ENCODE data around the gene MTCL1.

The MTCL1 gene

GRCh38 chr18:8824846-8825245, 119.5 kb downstream of the MTCL1 start:
- H3K27ac ChIP-seq: no peak overlapping the region
- no peak for DNase-seq (ENCODE audit: low read depth, low spot score)

GRCh38 chr18:8825273-8825672, 119.9 kb downstream of the MTCL1 start:
- no peak overlapping the region for H3K27ac ChIP-seq
- no peak for DNase-seq (ENCODE audit: low read depth, low spot score)

- no peak overlapping the region for H3K27ac ChIP-seq
- no peak for DNase-seq (ENCODE audit: low read depth, low spot score)
These were observed 120.5 kb downstream of the MTCL1 start for GRCh38 chr18:8825729-8826375.

GRCh38 chr18:8826514-8826913, 121.2 kb downstream of the MTCL1 start:
- DNase-seq (ENCODE audit: low read depth, low spot score): no peak
- no peak overlapping the region for H3K27ac ChIP-seq

DNA sequence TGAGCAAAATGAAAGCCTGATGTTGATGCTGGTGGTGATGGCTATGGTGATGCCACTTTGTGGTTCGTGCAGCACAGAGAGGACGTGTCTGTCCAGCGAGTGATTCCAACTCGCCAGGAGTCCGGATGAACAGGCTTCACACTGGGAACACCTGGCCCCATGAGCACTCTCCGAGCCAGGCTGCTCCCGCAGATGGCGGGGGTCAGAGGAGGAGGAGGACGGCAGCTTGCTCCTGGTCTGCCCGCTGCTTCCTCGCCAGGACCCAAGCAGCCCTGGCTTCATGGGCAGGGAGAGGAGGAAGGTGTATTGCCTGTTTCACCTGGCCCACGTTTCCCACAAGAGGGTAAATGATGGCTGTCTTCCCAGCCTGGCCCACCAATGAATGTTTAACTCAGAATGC, 121.6 kb downstream of the MTCL1 start:
- no peak overlapping the region for H3K27ac ChIP-seq

DNA sequence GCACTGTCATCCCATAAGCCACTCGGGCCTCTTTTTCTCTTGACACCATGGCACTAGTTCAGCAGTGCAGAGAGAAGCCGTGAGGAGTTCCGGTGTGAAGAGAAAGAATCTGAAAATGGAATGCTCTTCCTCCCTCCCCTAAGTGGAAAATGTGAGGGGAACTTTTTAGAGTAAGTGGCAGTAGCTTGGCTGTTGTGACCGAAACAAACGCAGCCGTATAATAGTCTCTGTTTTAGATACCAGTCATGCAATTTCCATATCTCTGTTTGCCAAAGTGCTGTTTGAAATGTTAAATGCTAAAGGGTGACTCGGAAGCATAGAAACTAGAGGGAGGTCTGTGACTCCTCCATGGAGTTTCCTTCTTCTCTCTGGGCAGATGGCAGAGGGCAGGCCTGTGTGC, 122.9 kb downstream of the MTCL1 start:
- no peak overlapping the region for H3K27ac ChIP-seq
- no peak for DNase-seq (ENCODE audit: low read depth, low spot score)

More for the DNA sequence above, 121.6 kb downstream of the MTCL1 start:
- no peak for DNase-seq (ENCODE audit: low read depth, low spot score)

- DNase-seq (ENCODE audit: low read depth, low spot score): no peak
- no peak overlapping the region for H3K27ac ChIP-seq
These were observed 123.4 kb downstream of the MTCL1 start for GRCh38 chr18:8828798-8829197.

DNA sequence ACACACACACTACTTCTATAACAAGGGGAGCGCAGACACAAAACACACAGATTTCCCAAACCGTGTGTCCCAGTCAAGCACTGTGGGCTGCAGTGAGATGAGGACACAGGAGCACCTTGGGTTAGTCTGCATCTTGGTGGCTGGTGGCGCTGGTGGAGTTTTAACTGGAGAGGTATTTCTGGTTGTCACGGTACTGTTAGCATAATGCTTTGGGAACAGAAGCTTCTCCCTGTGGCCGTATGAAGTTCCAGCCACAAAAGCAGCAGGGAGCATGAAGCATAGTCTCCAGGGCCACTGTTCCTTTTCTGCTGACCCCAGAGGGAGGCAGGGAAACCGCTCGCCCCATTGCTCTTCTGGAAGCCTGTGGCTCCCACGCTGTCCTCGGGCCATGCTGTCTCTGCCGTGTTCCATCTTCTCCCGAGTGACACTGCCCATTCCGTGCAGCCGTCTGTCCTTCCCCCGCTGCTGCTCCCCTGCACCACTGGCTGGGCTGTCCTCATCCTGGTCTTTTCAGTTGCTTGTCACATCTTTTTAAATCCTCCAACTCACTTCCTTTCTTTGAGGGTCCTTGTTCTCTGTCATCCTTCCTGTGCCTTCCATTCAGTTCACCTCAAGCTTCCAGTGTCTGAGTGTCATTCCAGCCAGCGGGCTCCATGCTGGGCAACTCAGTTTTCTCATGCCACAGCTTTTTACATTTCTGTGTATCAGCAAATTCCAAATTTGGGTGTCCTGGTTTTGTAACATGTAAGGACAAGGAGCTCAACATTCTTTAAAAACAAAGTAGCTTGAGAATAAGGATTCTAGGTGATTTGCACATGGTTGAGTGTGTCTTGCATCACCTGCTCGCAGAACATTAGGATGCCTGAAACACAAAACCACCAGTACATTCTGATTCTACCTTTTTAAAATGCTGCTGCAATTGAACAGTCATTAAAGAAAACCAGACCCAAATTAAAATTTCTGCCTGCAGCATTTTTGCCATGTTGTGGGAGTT, 125.0 kb downstream of the MTCL1 start:
- peak overlapping the region; percentile 51 for H3K27ac ChIP-seq
- DNase-seq (ENCODE audit: low read depth, low spot score): no peak

DNA sequence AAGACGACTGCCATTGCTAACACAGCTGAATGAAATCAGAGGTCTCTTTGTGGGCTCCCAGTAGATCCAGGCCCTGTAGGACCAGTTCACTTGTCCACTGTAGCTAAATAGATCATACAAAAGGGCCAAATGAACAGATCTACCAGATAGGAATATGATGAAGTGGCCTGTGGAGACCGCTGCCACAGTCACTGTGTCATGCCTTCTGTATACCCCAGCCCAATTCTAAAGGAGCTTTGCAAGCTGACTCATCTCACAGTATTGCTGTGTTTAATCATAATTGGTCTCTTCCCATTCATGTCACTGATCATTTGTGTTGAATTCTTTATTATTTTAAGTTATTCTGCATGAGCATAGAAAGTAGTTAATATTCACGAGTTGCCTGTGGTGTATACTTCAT, 125.8 kb downstream of the MTCL1 start:
- no peak for DNase-seq (ENCODE audit: low read depth, low spot score)
- peak overlapping the region; percentile 51 for H3K27ac ChIP-seq

- H3K27ac ChIP-seq: peak overlapping the region; percentile 51
- no peak for DNase-seq (ENCODE audit: low read depth, low spot score)
These were observed 126.2 kb downstream of the MTCL1 start for GRCh38 chr18:8831531-8831930.

DNA sequence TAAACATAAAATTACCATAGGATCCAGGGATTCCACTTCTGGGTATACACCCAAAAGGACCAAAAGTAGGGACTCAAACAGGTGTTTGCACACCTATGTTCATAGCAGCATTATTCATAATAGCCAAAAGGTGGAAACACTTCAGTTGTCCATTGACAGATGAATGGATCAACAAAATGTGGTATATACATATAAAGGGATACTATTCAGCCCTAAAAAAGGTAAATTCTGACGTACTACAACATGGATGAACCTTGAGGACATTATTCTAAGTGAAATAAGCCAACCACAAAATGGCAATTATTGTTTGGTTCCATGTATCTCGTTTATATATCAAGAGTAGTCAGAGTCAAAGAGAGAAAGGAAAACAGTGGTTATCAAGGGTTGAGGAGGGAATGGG, 128.1 kb downstream of the MTCL1 start:
- no peak for DNase-seq (ENCODE audit: low read depth, low spot score)
- no peak overlapping the region for H3K27ac ChIP-seq

DNA sequence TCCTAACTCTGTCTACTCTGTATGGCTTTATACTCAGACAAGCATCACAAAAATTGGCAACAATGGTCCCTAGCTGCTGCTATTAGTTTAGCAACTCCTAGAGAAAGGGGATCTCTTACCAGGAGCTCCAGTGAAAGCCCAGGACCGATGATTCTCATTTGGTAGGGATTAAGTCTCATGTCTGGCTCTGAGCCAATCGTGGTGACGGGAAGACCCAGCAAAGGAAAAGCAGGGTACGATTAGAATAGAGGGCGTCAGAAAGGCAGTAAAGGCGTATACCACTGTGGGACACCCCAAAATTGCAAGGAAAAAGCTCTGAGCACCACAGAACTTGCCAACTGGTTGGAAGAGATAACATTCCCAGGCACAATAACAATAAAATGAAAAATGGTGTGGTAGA, 129.5 kb downstream of the MTCL1 start:
- H3K27ac ChIP-seq: no peak overlapping the region
- no peak for DNase-seq (ENCODE audit: low read depth, low spot score)

DNA sequence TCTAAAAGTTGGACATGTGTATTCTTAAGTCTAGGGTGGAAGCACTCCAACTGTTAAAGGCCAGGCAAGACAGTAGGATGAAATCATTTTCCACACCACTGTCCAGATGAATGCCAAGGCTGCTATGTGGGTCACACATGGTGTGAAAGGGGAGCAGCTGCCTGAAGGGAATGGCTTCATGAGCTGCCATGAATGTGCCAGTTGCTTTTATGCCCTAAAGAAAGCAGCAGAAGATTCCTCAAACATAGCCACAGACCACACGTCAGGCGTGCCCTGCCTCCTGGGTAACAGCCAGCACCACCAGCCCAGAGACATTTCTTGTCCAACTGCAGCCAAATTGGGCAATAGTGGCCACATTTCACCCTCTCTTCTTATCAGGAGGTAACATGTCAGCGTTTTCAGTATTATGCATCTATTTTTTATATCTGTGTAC, 130.2 kb downstream of the MTCL1 start:
- no peak for DNase-seq (ENCODE audit: low read depth, low spot score)
- H3K27ac ChIP-seq: no peak overlapping the region

DNA sequence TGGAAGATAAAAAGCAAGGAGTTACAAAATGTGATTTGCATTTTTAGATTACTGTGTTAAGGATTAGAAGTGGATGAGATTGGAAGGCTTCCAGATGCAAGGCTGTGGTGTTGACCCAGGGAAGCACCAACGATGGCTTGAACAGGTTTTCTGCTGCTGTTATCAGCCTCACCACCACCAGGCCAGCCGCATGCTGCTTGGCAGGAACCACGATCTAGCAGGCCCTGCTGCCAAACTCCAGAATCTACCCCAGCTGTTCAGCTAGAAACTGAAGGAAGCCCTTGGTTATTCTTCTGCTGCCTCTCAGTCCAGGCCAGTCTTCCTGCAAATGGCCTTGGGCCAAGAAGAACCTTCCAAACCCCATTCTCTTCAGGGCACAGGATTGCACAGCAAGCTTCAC, 133.9 kb downstream of the MTCL1 start:
- no peak for DNase-seq (ENCODE audit: low read depth, low spot score)
- no peak overlapping the region for H3K27ac ChIP-seq

- no peak for DNase-seq (ENCODE audit: low read depth, low spot score)
- H3K27ac ChIP-seq: no peak overlapping the region
These were observed 136.6 kb downstream of the MTCL1 start for GRCh38 chr18:8841781-8842485.

DNA sequence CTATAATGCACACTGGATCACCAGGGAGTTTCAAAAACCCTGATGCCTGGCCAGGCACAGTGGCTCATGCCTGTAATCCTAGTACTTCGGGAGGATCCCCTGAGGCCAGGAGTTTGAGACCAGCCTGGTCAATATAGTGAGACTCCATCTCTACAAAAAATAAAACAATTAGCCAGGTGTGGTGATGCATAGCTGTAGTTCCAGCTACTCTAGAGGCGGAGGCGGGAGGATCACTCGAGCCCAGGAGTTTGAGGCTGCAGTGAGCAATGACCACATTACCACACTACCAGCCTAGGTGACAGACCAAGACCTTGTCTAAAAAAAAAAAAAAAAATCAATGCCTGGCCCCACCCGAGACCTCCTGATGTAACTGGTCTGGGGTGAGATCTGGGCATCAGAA, 137.2 kb downstream of the MTCL1 start:
- no peak overlapping the region for H3K27ac ChIP-seq
- no peak for DNase-seq (ENCODE audit: low read depth, low spot score)

GRCh38 chr18:8843005-8843404, 137.6 kb downstream of the MTCL1 start:
- DNase-seq (ENCODE audit: low read depth, low spot score): no peak
- no peak overlapping the region for H3K27ac ChIP-seq

DNA sequence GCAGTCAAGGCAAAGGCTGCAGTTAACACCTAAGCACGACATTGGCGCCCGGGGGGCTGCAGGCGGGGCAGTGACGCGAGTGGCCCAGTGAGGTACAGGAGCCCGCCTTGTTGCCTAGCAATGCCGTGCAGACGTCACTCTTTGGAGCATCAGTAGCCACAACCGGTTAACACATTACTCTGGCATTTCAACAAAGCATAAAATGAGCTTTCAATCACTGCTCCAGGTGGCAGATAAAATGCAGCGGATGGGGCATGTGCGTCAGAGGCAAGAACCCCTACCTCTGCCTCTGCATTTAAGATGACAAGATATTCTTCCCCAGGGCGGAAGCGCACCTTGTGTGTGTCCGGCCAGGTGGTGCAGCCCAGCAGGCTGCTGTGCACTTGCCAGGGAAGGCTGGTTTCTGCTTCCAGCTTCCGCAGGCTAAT, 139.4 kb downstream of the MTCL1 start:
- DNase-seq (ENCODE audit: low read depth, low spot score): no peak
- H3K27ac ChIP-seq: no peak overlapping the region

GRCh38 chr18:8845506-8845905, 140.2 kb downstream of the MTCL1 start:
- H3K27ac ChIP-seq: no peak overlapping the region
- no peak for DNase-seq (ENCODE audit: low read depth, low spot score)

DNA sequence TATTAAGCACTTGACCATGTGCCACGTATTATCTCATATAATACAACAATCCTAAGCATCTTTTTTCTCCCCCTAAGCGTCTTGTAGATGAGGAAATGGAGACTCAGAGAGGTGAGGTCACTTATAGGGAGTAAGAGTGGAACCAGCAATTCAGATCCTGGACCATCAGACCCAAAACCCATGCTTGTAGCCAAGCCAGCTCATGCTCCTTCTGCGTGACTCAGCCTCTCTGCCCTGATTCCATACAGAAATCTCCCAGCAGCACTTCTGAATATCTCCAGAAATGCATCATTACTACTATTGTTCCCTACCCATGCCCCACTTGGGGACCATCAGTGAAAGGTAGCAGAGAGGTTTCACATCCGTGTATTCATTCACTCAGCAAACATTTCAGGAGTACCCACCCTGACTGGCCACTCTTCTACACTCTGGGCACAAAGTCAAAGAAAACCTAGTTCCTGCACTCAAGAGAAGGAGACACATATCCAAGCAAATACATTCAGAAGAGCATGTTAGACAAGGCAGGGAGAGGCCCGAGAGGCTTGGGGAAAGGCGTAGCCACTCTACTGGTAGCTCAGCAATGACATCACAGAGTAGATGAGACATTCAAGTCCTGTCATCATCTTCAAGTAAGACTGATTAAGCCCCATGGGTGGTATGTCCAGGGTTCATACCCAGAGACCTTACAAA, 141.9 kb downstream of the MTCL1 start:
- no peak overlapping the region for H3K27ac ChIP-seq
- DNase-seq (ENCODE audit: low read depth, low spot score): no peak

Data from epithelial cell of prostate (primary cell).